Mesenchymal stem cell (in vitro differentiated cells and primary cell): Measurements from ENCODE around the gene PRR13.

Source experiments
- DNase-seq: peaks from one replicate; pipeline ENCODE4 v3.0.0-alpha.2; 2013
- H2AFZ ChIP-seq: one replicate; pipeline ENCODE4 v1.6.1; 2013; ENCODE audit warnings: low read depth, mild to moderate bottlenecking, control low read depth, inconsistent platforms, low read length, moderate library complexity
- H2AK5ac ChIP-seq: 2 replicates; pipeline ENCODE4 v1.6.1; 2013; ENCODE audit warnings: low read length, moderate library complexity, mild to moderate bottlenecking, inconsistent platforms; ENCODE audit not compliant: severe bottlenecking
- H2BK120ac ChIP-seq: one replicate; pipeline ENCODE4 v1.6.1; 2013; ENCODE audit warnings: low read depth, mild to moderate bottlenecking, inconsistent platforms, low read length, moderate library complexity
- H2BK12ac ChIP-seq, 2 experiments: one replicate each; pipeline ENCODE4 v1.6.1; 2013; ENCODE audit warnings: inconsistent platforms in 2 of 2, low read length in 2 of 2, mild to moderate bottlenecking in 2 of 2, moderate library complexity in 2 of 2, control low read depth in 1 of 2
- H2BK15ac ChIP-seq: one replicate; pipeline ENCODE4 v1.6.1; 2013; ENCODE audit warnings: mild to moderate bottlenecking, low read depth, inconsistent platforms; ENCODE audit not compliant: poor library complexity, severe bottlenecking
- H2BK5ac ChIP-seq: 2 replicates; pipeline ENCODE4 v1.6.1; 2013; ENCODE audit warnings: low read depth, mild to moderate bottlenecking, low read length, control low read depth, inconsistent platforms; ENCODE audit not compliant: poor library complexity, severe bottlenecking
- H3K14ac ChIP-seq, 2 experiments: one replicate each; pipeline ENCODE4 v1.6.1; 2013; ENCODE audit warnings: inconsistent platforms in 2 of 2, low read length in 2 of 2, control low read depth in 1 of 2, mild to moderate bottlenecking in 1 of 2, moderate library complexity in 1 of 2
- H3K18ac ChIP-seq, 2 experiments: one replicate each; pipeline ENCODE4 v1.6.1; 2013; ENCODE audit warnings: inconsistent platforms in 2 of 2, low read length in 2 of 2, control low read depth in 1 of 2, low read depth in 1 of 2, mild to moderate bottlenecking in 1 of 2
- H3K23ac ChIP-seq, 2 experiments: one replicate each; pipeline ENCODE4 v1.6.1; 2013; ENCODE audit warnings: inconsistent platforms in 2 of 2, low read length in 2 of 2, mild to moderate bottlenecking in 2 of 2, moderate library complexity in 2 of 2, control low read depth in 1 of 2
- H3K27ac ChIP-seq: 2 replicates; pipeline ENCODE4 v1.5.1; 2013; ENCODE audit warnings: mild to moderate bottlenecking, moderate library complexity, low read length, control low read depth, inconsistent platforms; ENCODE audit not compliant: poor library complexity, severe bottlenecking
- H3K27me3 ChIP-seq, 2 experiments: 2 replicates each; pipeline versions ENCODE4 v1.6.1 to v1.7.0; 2013; ENCODE audit warnings: low read length in 2 of 2, mild to moderate bottlenecking in 2 of 2, moderate library complexity in 2 of 2, control low read depth in 1 of 2, inconsistent platforms in 1 of 2; ENCODE audit not compliant: control insufficient read depth in 1 of 2, insufficient read depth in 1 of 2
- H3K36me3 ChIP-seq, 2 experiments: 2 replicates each; pipeline versions ENCODE4 v1.6.1 to v1.7.0; 2013; ENCODE audit warnings: low read length in 2 of 2, control low read depth in 1 of 2, inconsistent platforms in 1 of 2, low read depth in 1 of 2, mild to moderate bottlenecking in 1 of 2; ENCODE audit not compliant: insufficient read depth in 2 of 2, control insufficient read depth in 1 of 2
- H3K4ac ChIP-seq, 2 experiments: one replicate each; pipeline ENCODE4 v1.6.1; 2013; ENCODE audit warnings: inconsistent platforms in 2 of 2, low read length in 2 of 2, mild to moderate bottlenecking in 2 of 2, moderate library complexity in 2 of 2, control low read depth in 1 of 2, low read depth in 1 of 2
- H3K4me1 ChIP-seq: 2 replicates; pipeline ENCODE4 v1.6.1; 2013; ENCODE audit warnings: low read depth, low read length, control low read depth; ENCODE audit not compliant: control insufficient read depth, insufficient read depth
- H3K4me2 ChIP-seq: 2 replicates; pipeline ENCODE4 v1.6.1; 2013; ENCODE audit warnings: low read length, mild to moderate bottlenecking, inconsistent platforms; ENCODE audit not compliant: poor library complexity, severe bottlenecking
- H3K4me3 ChIP-seq, 2 experiments: 2 replicates each; pipeline versions ENCODE4 v1.5.1 to v1.7.0; 2013; ENCODE audit warnings: low read length in 2 of 2, mild to moderate bottlenecking in 2 of 2, control low read depth in 1 of 2, low read depth in 1 of 2; ENCODE audit not compliant: insufficient read depth in 1 of 2
- H3K79me1 ChIP-seq: replicated peaks from 2 replicates; pipeline ENCODE4 v1.6.1; 2013; ENCODE audit warnings: mild to moderate bottlenecking, control low read depth, low read length, inconsistent platforms; ENCODE audit not compliant: poor library complexity, severe bottlenecking
- H3K9ac ChIP-seq: 2 replicates; pipeline ENCODE4 v1.7.0; 2013; ENCODE audit warnings: mild to moderate bottlenecking, low read length, moderate library complexity
- H3K9me3 ChIP-seq: 2 replicates; pipeline ENCODE4 v1.7.0; 2013; ENCODE audit warnings: mild to moderate bottlenecking, low read length; ENCODE audit not compliant: control insufficient read depth
- H4K8ac ChIP-seq: one replicate; pipeline ENCODE4 v1.6.1; 2013; ENCODE audit warnings: inconsistent platforms, mild to moderate bottlenecking, low read length, moderate library complexity
- H4K91ac ChIP-seq: one replicate; pipeline ENCODE4 v1.6.1; 2013; ENCODE audit warnings: mild to moderate bottlenecking, low read length, inconsistent platforms
- WGBS: methylation state at CpG from one replicate; pipeline ENCODE4 v1.1.7; 2013; ENCODE audit warnings: mixed read lengths; 5-methylcytosine and 5-hydroxymethylcytosine counted together

Gene PRR13

GRCh38 chr12:53476769-53477209 lies 35.3 kb downstream of the PRR13 start:
- H2AK5ac ChIP-seq, result no peak overlapping the region
- no peak overlapping the region for H3K27ac ChIP-seq
- no peak overlapping the region for H4K91ac ChIP-seq
- no peak overlapping the region for H3K4me3 ChIP-seq
- no peak overlapping the region for H2BK120ac ChIP-seq
- no peak overlapping the region for H2BK5ac ChIP-seq
- H3K79me1 ChIP-seq, result peaks cover 3% of the 10 kb centered on the region
- peak overlapping the region; percentile 72 for H3K9ac ChIP-seq
- H3K14ac ChIP-seq, result no peak overlapping the region
- H3K23ac ChIP-seq, result no peak overlapping the region
- H3K27me3 ChIP-seq, result no peaks in the 10 kb centered on the region
- H4K8ac ChIP-seq, result no peak overlapping the region
- no peaks in the 10 kb centered on the region for H3K9me3 ChIP-seq
- H3K36me3 ChIP-seq, result peaks cover 30 to 90% of the 10 kb centered on the region in 2 experiments
- no peak overlapping the region for H2AFZ ChIP-seq
- H2BK15ac ChIP-seq, result no peak overlapping the region
- 81% methylated on average over 2 of the region's 2 CpGs for WGBS
- H3K4ac ChIP-seq, result no peak overlapping the region
- H3K4me2 ChIP-seq, result no peak overlapping the region
- peak; percentile 56 for DNase-seq
- peaks cover 9% of the 10 kb centered on the region for H3K4me1 ChIP-seq
- H3K18ac ChIP-seq, result no peak overlapping the region
- no peak overlapping the region for H2BK12ac ChIP-seq

GRCh38 chr12:53478865-53479264 lies 37.3 kb downstream of the PRR13 start:
- peaks cover 7% of the 10 kb centered on the region for H3K79me1 ChIP-seq
- no peak overlapping the region for H4K91ac ChIP-seq
- H3K4ac ChIP-seq, result no peak overlapping the region
- no peak overlapping the region for H2AFZ ChIP-seq
- no peaks in the 10 kb centered on the region for H3K27me3 ChIP-seq
- H3K27ac ChIP-seq, result peak overlapping the region; percentile 28
- H3K4me3 ChIP-seq, result no peak overlapping the region
- peaks cover 51 to 91% of the 10 kb centered on the region in 2 experiments for H3K36me3 ChIP-seq
- H2BK120ac ChIP-seq, result no peak overlapping the region
- peak overlapping the region; percentile 81 for H3K9ac ChIP-seq
- no peak overlapping the region for H2BK5ac ChIP-seq
- H3K23ac ChIP-seq, result no peak overlapping the region
- no peaks in the 10 kb centered on the region for H3K9me3 ChIP-seq
- peaks cover 14% of the 10 kb centered on the region for H3K4me1 ChIP-seq
- 85% methylated on average over 1 of the region's 1 CpG for WGBS
- peak; percentile 68 for DNase-seq
- no peak overlapping the region for H4K8ac ChIP-seq
- H3K18ac ChIP-seq, result no peak overlapping the region
- H3K14ac ChIP-seq, result no peak overlapping the region
- H2AK5ac ChIP-seq, result no peak overlapping the region
- H2BK15ac ChIP-seq, result no peak overlapping the region
- no peak overlapping the region for H2BK12ac ChIP-seq
- no peak overlapping the region for H3K4me2 ChIP-seq

GRCh38 chr12:53479331-53479730 lies 37.8 kb downstream of the PRR13 start:
- 92% methylated on average over 4 of the region's 5 CpGs for WGBS
- Histone ChIP-seq H3K9ac (peak overlapping the region; percentile 81), H3K9me3 (no peaks in the 10 kb centered on the region)

GRCh38 chr12:53480491-53481442 lies 39.2 kb downstream of the PRR13 start:
- 88% methylated on average over 6 of the region's 12 CpGs for WGBS
- H3K79me1 ChIP-seq, result peaks cover 6% of the 10 kb centered on the region

More at GRCh38 chr12:53479331-53479730, 37.8 kb downstream of the PRR13 start:
- H2BK12ac ChIP-seq, result no peak overlapping the region
- no peak overlapping the region for H2AK5ac ChIP-seq
- no peaks in the 10 kb centered on the region for H3K27me3 ChIP-seq
- no peak overlapping the region for H3K14ac ChIP-seq
- no peak overlapping the region for H3K4ac ChIP-seq
- no peak for DNase-seq
- no peak overlapping the region for H2BK15ac ChIP-seq
- peaks cover 14% of the 10 kb centered on the region for H3K4me1 ChIP-seq
- no peak overlapping the region for H4K91ac ChIP-seq
- no peak overlapping the region for H3K23ac ChIP-seq
- peak overlapping the region; percentile 28 for H3K27ac ChIP-seq
- H2BK5ac ChIP-seq, result no peak overlapping the region
- peaks cover 7% of the 10 kb centered on the region for H3K79me1 ChIP-seq
- H4K8ac ChIP-seq, result no peak overlapping the region
- H3K4me2 ChIP-seq, result no peak overlapping the region
- no peak overlapping the region for H2AFZ ChIP-seq
- H2BK120ac ChIP-seq, result no peak overlapping the region
- no peak overlapping the region for H3K18ac ChIP-seq
- H3K36me3 ChIP-seq, result peaks cover 54 to 91% of the 10 kb centered on the region in 2 experiments
- no peak overlapping the region for H3K4me3 ChIP-seq

More at GRCh38 chr12:53480491-53481442, 39.2 kb downstream of the PRR13 start:
- H3K4me3 ChIP-seq, result no peak overlapping the region
- H3K9ac ChIP-seq, result peak overlapping the region; percentile 81
- no peak overlapping the region for H2BK12ac ChIP-seq
- H3K4me2 ChIP-seq, result no peak overlapping the region
- no peaks in the 10 kb centered on the region for H3K9me3 ChIP-seq
- no peak overlapping the region for H3K14ac ChIP-seq
- no peak overlapping the region for H2BK15ac ChIP-seq
- no peak overlapping the region for H3K4ac ChIP-seq
- no peaks in the 10 kb centered on the region for H3K27me3 ChIP-seq
- no peak overlapping the region for H2BK5ac ChIP-seq
- peaks cover 56 to 90% of the 10 kb centered on the region in 2 experiments for H3K36me3 ChIP-seq
- no peak overlapping the region for H2AK5ac ChIP-seq
- H2BK120ac ChIP-seq, result no peak overlapping the region
- no peak overlapping the region for H4K8ac ChIP-seq
- H3K27ac ChIP-seq, result peak overlapping the region; percentile 41
- H3K4me1 ChIP-seq, result peaks cover 14% of the 10 kb centered on the region
- no peak overlapping the region for H3K18ac ChIP-seq
- no peak overlapping the region for H4K91ac ChIP-seq
- H3K23ac ChIP-seq, result no peak overlapping the region
- no peak overlapping the region for H2AFZ ChIP-seq
- DNase-seq, result no peak
